Fibroblast of lung (primary cell): ENCODE measurements around the gene KIAA0232. TPM values are rescaled to one million over a fixed set of nuclear protein-coding genes. Genes with fewer than 3 reads are reported as not detected.
A peak's percentile ranks its signal among the peaks of the same experiment; 100 is the strongest.

Experiments used
- DNase-seq, 2 donors: peaks; one replicate each; pipeline versions ENCODE4 v3.0.0 to v3.0.0-alpha.2; 2010; ENCODE audit warnings: low read depth in 2 of 2
- H2AFZ ChIP-seq: 2 replicates; pipeline ENCODE4 v1.5.1; 2012; ENCODE audit warnings: low read length, control low read depth, inconsistent platforms
- H3K27ac ChIP-seq: 2 replicates; pipeline ENCODE4 v1.5.1; 2011; ENCODE audit warnings: low read length, control low read depth; ENCODE audit not compliant: insufficient read depth
- H3K27me3 ChIP-seq: 2 replicates; pipeline ENCODE4 v1.5.1; 2011; ENCODE audit warnings: mild to moderate bottlenecking, low read length; ENCODE audit not compliant: control insufficient read depth, insufficient read depth
- H3K36me3 ChIP-seq: 2 replicates; pipeline ENCODE4 v1.5.1; 2011; ENCODE audit warnings: low read length; ENCODE audit not compliant: control insufficient read depth, insufficient read depth
- H3K4me1 ChIP-seq: 2 replicates; pipeline ENCODE4 v1.5.1; 2011; ENCODE audit warnings: low read length; ENCODE audit not compliant: control insufficient read depth, insufficient read depth; ENCODE audit errors: extremely low read depth
- H3K4me2 ChIP-seq: 2 replicates; pipeline ENCODE4 v1.5.1; 2011; ENCODE audit warnings: low read length, control low read depth; ENCODE audit not compliant: insufficient read depth; ENCODE audit errors: extremely low read depth
- H3K4me3 ChIP-seq, 4 experiments: fragments of 200-600 bp in 1 of 4; sonication (generic) in 1 of 4; replicated peaks in 1 of 4; 2 replicates each; pipeline ENCODE4 v1.5.1; 2011 to 2016; ENCODE audit warnings: low read length in 4 of 4, low read depth in 3 of 4, mild to moderate bottlenecking in 3 of 4, control low read depth in 2 of 4, inconsistent platforms in 1 of 4, mixed read lengths in 1 of 4; ENCODE audit not compliant: insufficient read depth in 1 of 4; ENCODE audit errors: control extremely low read depth in 1 of 4
- H3K79me2 ChIP-seq: 2 replicates; pipeline ENCODE4 v1.5.1; 2012; ENCODE audit warnings: mild to moderate bottlenecking, low read length, inconsistent platforms; ENCODE audit not compliant: control insufficient read depth, insufficient read depth
- H3K9ac ChIP-seq: 2 replicates; pipeline ENCODE4 v1.5.1; 2011; ENCODE audit warnings: mild to moderate bottlenecking, low read length, control low read depth; ENCODE audit not compliant: insufficient read depth
- H3K9me3 ChIP-seq: 2 replicates; pipeline ENCODE4 v1.5.1; 2012; ENCODE audit warnings: low read depth, low read length; ENCODE audit not compliant: control insufficient read depth, insufficient read depth
- H4K20me1 ChIP-seq: 2 replicates; pipeline ENCODE4 v1.5.1; 2011; ENCODE audit warnings: low read length; ENCODE audit not compliant: control insufficient read depth, insufficient read depth; ENCODE audit errors: extremely low read depth
- EZH2 ChIP-seq: IDR thresholded peaks from 2 replicates; pipeline ENCODE4 v1.5.1; 2012; ENCODE audit warnings: low read length, control low read depth, mild to moderate bottlenecking; ENCODE audit errors: missing control alignments
- polyA plus RNA-seq, 2 donors: library from polyadenylated mRNA; depleted of rRNA in 1 of 2; stranded (reverse) in 1 of 2; unstranded in 1 of 2; fragments of >200 nt; gene quantifications; 2 replicates each; pipeline ENCODE4 v1.2.1, GENCODE V29; 2011 to 2012; ENCODE audit warnings: missing spikeins in 1 of 2
- total RNA-seq: library from RNA; depleted of rRNA; stranded (reverse); fragments of >200 nt; gene quantifications from 2 replicates; pipeline ENCODE4 v1.2.1, GENCODE V29; 2014
- TF ChIP-seq, protein P1 (sequence below), 2 donors: IDR thresholded peaks in 1 of 2; conservative IDR thresholded peaks in 1 of 2; 1 replicate in 1 of 2; 2 replicates in 1 of 2; pipeline ENCODE4 v1.5.1; 2011 to 2012; ENCODE audit warnings: low read length in 2 of 2, control low read depth in 1 of 2, inconsistent platforms in 1 of 2, low read depth in 1 of 2, mild to moderate bottlenecking in 1 of 2

KIAA0232 gene
- total and polyA plus RNA-seq, 2 donors (not counting 1 experiment from before 2014, with no cell fraction given): 18.0 to 18.8 TPM

DNA sequence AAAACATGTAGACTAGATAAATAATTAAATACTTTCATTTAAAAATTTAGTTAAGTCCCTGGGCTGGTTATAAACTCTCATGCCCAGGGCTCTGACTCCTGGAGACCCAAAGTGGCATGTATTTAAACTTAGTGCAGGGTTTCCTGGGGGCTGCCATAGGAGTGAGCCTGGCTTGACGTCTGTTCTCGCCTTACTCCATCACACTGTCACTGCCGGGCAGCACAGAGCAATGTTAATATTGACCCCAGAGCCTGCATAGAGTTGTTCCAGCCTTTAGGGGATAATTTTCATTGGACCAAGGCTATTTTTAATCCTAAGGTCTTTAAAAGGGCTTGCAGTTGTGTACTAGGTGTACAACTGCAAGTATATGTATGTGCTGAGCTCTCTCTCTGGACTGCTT, 31.2 kb downstream of the KIAA0232 start:
- Histone ChIP-seq H3K9ac (no peak overlapping the region), H3K4me2 (no peak overlapping the region), H3K27me3 (no peaks in the 10 kb centered on the region), H3K4me1 (no peaks in the 10 kb centered on the region), H3K36me3 (no peaks in the 10 kb centered on the region), H3K4me3 (no peak overlapping the region), H4K20me1 (no peaks in the 10 kb centered on the region), H3K79me2 (peaks cover 24% of the 10 kb centered on the region), H3K27ac (no peak overlapping the region), H3K9me3 (no peaks in the 10 kb centered on the region), H2AFZ (no peak overlapping the region)
- no peak for DNase-seq
- TF ChIP-seq, protein P1, sequence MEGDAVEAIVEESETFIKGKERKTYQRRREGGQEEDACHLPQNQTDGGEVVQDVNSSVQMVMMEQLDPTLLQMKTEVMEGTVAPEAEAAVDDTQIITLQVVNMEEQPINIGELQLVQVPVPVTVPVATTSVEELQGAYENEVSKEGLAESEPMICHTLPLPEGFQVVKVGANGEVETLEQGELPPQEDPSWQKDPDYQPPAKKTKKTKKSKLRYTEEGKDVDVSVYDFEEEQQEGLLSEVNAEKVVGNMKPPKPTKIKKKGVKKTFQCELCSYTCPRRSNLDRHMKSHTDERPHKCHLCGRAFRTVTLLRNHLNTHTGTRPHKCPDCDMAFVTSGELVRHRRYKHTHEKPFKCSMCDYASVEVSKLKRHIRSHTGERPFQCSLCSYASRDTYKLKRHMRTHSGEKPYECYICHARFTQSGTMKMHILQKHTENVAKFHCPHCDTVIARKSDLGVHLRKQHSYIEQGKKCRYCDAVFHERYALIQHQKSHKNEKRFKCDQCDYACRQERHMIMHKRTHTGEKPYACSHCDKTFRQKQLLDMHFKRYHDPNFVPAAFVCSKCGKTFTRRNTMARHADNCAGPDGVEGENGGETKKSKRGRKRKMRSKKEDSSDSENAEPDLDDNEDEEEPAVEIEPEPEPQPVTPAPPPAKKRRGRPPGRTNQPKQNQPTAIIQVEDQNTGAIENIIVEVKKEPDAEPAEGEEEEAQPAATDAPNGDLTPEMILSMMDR (conservative IDR thresholded peaks at IDR 0.05 in 1 of 2, IDR thresholded peaks at IDR 0.05 in 1 of 2; ENCODE audit: low read depth in 1 of 2, low read length in 2 of 2): no peak
- TF ChIP-seq EZH2: no peak

DNA sequence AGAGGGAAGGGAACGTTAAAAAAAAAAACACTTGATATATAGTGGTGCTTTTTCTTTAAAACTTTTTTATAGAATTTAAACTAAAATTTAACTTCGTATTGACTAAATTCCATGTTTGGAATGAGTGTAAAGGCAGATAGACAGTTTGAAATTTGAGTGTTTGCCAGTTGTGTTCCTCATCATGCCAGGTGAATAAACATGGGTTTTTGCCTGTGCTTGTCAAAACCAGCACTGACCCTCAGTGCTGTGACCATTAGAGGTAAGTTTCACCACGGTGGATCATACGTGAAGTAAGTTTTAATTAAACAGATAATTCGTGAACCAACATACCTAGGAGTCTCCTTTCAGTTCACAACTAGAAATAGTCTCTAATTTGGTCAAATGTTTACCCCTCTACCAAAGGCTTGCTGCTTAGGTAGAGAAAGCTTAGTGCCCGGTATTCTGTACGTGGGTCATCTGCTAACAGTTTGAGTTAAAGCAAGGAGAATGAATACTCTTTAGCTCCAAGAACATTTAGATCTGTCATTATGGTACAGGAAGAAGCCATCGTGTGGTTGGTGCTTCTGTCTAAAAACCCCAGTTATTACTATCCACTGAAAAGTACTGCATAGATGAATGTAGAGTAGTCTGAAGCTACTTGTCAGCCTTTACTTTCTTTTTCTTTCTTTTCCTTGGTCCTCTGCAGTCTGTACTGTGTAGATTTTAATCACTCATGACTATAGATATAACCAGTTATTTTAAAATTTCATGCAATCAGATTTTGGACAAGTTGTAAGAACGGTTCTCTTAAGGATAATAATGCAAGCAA, 32.7 kb downstream of the KIAA0232 start:
- Histone ChIP-seq H3K4me3 (no peak overlapping the region), H2AFZ (no peak overlapping the region), H3K27ac (no peak overlapping the region), H3K79me2 (peaks cover 20% of the 10 kb centered on the region), H4K20me1 (no peaks in the 10 kb centered on the region), H3K36me3 (no peaks in the 10 kb centered on the region), H3K9me3 (no peaks in the 10 kb centered on the region), H3K4me1 (no peaks in the 10 kb centered on the region), H3K9ac (no peak overlapping the region), H3K27me3 (no peaks in the 10 kb centered on the region), H3K4me2 (no peak overlapping the region)
- DNase-seq: no peak
- no peak for TF ChIP-seq EZH2
- TF ChIP-seq, protein P1 (conservative IDR thresholded peaks at IDR 0.05 in 1 of 2, IDR thresholded peaks at IDR 0.05 in 1 of 2; ENCODE audit: low read depth in 1 of 2, low read length in 2 of 2): no peak

DNA sequence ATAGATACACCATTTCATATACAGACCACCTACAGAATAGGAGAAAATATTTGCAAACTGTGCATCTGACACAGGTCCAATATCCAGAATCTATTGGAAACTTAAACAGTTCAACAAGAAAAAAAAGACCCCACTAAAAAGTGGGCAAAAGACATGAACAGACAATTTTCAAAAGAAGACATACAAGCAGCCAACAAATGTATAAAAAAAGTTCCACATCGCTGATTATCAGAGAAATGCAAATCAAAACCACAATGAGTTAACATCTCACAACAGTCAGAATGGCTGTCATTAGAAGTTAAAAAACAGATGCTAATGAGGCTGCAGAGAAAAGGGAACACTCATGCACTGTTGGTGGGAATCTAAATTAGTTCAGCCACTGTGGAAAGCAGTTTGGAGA, 36.8 kb downstream of the KIAA0232 start:
- Histone ChIP-seq H2AFZ (no peak overlapping the region), H4K20me1 (no peaks in the 10 kb centered on the region), H3K4me1 (no peaks in the 10 kb centered on the region), H3K27ac (no peak overlapping the region), H3K9ac (no peak overlapping the region), H3K9me3 (no peaks in the 10 kb centered on the region), H3K27me3 (no peaks in the 10 kb centered on the region), H3K36me3 (no peaks in the 10 kb centered on the region), H3K4me3 (no peak overlapping the region), H3K79me2 (peaks cover 24% of the 10 kb centered on the region), H3K4me2 (no peak overlapping the region)
- peak in 1 of 2 donors; percentile 23 for DNase-seq
- TF ChIP-seq, protein P1 (conservative IDR thresholded peaks at IDR 0.05 in 1 of 2, IDR thresholded peaks at IDR 0.05 in 1 of 2; ENCODE audit: low read depth in 1 of 2, low read length in 2 of 2): no peak
- no peak for TF ChIP-seq EZH2
